ENCODE results near the gene RPL39L. TPM values are rescaled to one million over a fixed set of nuclear protein-coding genes. Genes with fewer than 3 reads are reported as not detected.

Gene RPL39L
- total RNA-seq, 6 donors from 2014 or later, result 1.6 to 8.2 (median 4.8) TPM

DNA sequence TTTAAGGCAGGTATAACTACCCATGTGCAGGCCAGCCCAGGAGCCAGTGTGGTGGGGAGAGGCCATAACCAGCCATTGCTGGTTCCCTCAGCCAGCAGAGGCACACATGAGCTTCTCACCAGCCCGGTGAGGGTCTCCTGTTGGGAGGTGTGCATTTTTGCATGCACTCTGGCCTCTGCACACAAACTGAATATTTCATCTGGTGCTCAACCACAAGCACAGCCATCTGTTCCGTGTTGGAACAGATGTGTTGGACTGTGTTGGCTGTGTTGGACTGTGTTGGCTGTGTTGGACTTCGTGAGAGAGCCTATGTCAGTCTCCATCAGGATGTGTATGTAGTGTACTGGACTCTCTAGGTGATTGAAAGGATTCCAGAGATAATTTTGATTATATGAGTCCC is 67.2 kb downstream of the RPL39L start:
- no peak overlapping the region for H3K27ac ChIP-seq
- 93 to 100% methylated on average over 3 of the region's 3 CpGs for WGBS, 2 donors
- H3K27me3 ChIP-seq, result no peaks in the 10 kb centered on the region
- ATAC-seq (ENCODE audit: low FRiP score in 2 of 2) (no peak), DNase-seq (no peak)
- no peak overlapping the region for H3K4me3 ChIP-seq
- TF ChIP-seq EP300 (IDR thresholded peaks at IDR 0.05), result no peak
- TF ChIP-seq, protein P1, sequence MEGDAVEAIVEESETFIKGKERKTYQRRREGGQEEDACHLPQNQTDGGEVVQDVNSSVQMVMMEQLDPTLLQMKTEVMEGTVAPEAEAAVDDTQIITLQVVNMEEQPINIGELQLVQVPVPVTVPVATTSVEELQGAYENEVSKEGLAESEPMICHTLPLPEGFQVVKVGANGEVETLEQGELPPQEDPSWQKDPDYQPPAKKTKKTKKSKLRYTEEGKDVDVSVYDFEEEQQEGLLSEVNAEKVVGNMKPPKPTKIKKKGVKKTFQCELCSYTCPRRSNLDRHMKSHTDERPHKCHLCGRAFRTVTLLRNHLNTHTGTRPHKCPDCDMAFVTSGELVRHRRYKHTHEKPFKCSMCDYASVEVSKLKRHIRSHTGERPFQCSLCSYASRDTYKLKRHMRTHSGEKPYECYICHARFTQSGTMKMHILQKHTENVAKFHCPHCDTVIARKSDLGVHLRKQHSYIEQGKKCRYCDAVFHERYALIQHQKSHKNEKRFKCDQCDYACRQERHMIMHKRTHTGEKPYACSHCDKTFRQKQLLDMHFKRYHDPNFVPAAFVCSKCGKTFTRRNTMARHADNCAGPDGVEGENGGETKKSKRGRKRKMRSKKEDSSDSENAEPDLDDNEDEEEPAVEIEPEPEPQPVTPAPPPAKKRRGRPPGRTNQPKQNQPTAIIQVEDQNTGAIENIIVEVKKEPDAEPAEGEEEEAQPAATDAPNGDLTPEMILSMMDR (IDR thresholded peaks at IDR 0.05), result no peak
- no peaks in the 10 kb centered on the region for H3K9me3 ChIP-seq
- H3K4me1 ChIP-seq, result no peaks in the 10 kb centered on the region
- H3K36me3 ChIP-seq, result peaks cover 5 to 49% (median 26%) of the 10 kb centered on the region in 4 donors

Other genes starting within 250 kb of the RPL39L start
- gene ST6GAL1, start 209.0 kb downstream of the RPL39L start, total RNA-seq, result 100 to 1,000 TPM in 2 of 6 donors, 10 to 100 TPM in 4; 72.6 to 141 (median 93.3) TPM
- gene RTP1, start 58.0 kb upstream of the RPL39L start, total RNA-seq, result under 1 TPM in 1 of 6 donors, not detected in 5; 0.17 TPM
- gene MASP1, start 152.2 kb upstream of the RPL39L start, total RNA-seq, result 1 to 10 TPM in 4 of 6 donors, under 1 TPM in 2; 0.22 to 5.9 (median 1.8) TPM
- gene RTP4, start 228.9 kb upstream of the RPL39L start, total RNA-seq, result 1 to 10 TPM in 5 of 6 donors, under 1 TPM in 1; 0.89 to 7.3 (median 4.6) TPM

Data from upper lobe of left lung (tissue), 6 donors.